Measurements from ENCODE around the gene GABRB2.
"Not testable (repeated sequence)": the region's sequence is repeated elsewhere in the genome, so short reads cannot be mapped to it uniquely, and the experiment has no call there.

Gene GABRB2

DNA sequence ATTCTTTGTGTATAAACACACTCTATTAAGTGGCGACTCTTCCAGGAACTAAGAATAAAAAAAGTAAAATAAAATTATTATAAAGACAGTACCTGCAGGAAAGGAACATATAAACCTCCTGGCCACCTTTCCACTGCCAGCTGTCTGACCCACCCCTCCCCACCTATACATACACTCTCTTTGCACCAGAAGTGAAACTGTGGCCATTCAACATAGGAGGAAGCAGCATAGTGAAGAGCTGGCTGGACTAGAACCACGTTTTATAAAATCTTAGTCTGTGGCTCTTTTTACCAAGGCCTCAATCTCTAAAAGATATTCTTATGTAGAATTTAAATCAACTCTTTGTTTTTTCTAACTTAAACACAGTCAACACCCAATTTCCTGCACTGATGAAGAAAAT, 289.6 kb downstream of the GABRB2 start:
- no peak for TF ChIP-seq EZH2phosphoT487 (conservative IDR thresholded peaks at IDR 0.05; ENCODE audit: low read length)
- TF ChIP-seq, protein P1, sequence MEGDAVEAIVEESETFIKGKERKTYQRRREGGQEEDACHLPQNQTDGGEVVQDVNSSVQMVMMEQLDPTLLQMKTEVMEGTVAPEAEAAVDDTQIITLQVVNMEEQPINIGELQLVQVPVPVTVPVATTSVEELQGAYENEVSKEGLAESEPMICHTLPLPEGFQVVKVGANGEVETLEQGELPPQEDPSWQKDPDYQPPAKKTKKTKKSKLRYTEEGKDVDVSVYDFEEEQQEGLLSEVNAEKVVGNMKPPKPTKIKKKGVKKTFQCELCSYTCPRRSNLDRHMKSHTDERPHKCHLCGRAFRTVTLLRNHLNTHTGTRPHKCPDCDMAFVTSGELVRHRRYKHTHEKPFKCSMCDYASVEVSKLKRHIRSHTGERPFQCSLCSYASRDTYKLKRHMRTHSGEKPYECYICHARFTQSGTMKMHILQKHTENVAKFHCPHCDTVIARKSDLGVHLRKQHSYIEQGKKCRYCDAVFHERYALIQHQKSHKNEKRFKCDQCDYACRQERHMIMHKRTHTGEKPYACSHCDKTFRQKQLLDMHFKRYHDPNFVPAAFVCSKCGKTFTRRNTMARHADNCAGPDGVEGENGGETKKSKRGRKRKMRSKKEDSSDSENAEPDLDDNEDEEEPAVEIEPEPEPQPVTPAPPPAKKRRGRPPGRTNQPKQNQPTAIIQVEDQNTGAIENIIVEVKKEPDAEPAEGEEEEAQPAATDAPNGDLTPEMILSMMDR (IDR thresholded peaks at IDR 0.05; ENCODE audit: insufficient read depth, low read length, poor library complexity, severe bottlenecking) = no peak
- no peaks in the 10 kb centered on the region for H4K20me1 ChIP-seq (ENCODE audit: low read depth, low read length)

DNA sequence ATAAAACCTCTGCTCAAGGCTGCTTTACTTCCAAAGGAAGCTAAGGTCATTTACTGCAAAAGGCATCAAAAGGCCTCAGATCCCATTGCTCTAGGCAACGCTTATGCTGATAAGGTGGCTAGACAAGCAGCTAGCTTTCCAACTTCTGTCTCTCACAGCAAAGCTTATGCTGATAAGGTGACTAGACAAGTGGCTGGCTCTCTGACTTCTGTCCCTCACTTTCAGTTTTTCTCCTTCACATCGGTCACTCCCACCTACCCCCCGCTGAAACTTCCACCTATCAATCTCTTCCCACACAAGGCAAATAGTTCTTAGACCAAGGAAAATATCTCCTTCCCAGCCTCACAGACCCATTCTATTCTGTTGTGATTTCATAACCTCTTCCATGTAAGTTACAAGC, 293.6 kb downstream of the GABRB2 start:
- H4K20me1 ChIP-seq (ENCODE audit: low read depth, low read length); H3K9ac ChIP-seq (ENCODE audit: low read length); H3K4me3 ChIP-seq (ENCODE audit: insufficient read depth, low read length, poor library complexity, severe bottlenecking); H3K9me3 ChIP-seq (ENCODE audit: insufficient read depth, low read length); H3K9me2 ChIP-seq (replicated peaks; ENCODE audit: insufficient read depth, low read length); H3K4me2 ChIP-seq (ENCODE audit: low read depth, low read length, poor library complexity, severe bottlenecking); H3K79me2 ChIP-seq (ENCODE audit: insufficient read depth, low read length); H3F3A ChIP-seq (ENCODE audit: insufficient read depth); H3K27ac ChIP-seq (ENCODE audit: low read depth, low read length); H2AFZ ChIP-seq (ENCODE audit: low read depth, low read length, severe bottlenecking); H3K27me3 ChIP-seq (ENCODE audit: low read length); H3K36me3 ChIP-seq (ENCODE audit: low read length): not testable (repeated sequence)

More for the DNA sequence above, 289.6 kb downstream of the GABRB2 start:
- H3F3A ChIP-seq (ENCODE audit: insufficient read depth) = no peaks in the 10 kb centered on the region
- H3K79me2 ChIP-seq (ENCODE audit: insufficient read depth, low read length) = no peaks in the 10 kb centered on the region
- H3K9me3 ChIP-seq (ENCODE audit: insufficient read depth, low read length) = no peaks in the 10 kb centered on the region
- no peak overlapping the region for H3K4me3 ChIP-seq (ENCODE audit: insufficient read depth, low read length, poor library complexity, severe bottlenecking)
- H3K4me2 ChIP-seq (ENCODE audit: low read depth, low read length, poor library complexity, severe bottlenecking) = no peak overlapping the region
- H3K27me3 ChIP-seq (ENCODE audit: low read length) = no peaks in the 10 kb centered on the region
- no peaks in the 10 kb centered on the region for H3K9me2 ChIP-seq (replicated peaks; ENCODE audit: insufficient read depth, low read length)
- no peaks in the 10 kb centered on the region for H3K36me3 ChIP-seq (ENCODE audit: low read length)
- H2AFZ ChIP-seq (ENCODE audit: low read depth, low read length, severe bottlenecking) = no peak overlapping the region
- no peak overlapping the region for H3K27ac ChIP-seq (ENCODE audit: low read depth, low read length)
- no peak overlapping the region for H3K9ac ChIP-seq (ENCODE audit: low read length)

- Histone ChIP-seq H3F3A (ENCODE audit: insufficient read depth) (no peaks in the 10 kb centered on the region), H3K27me3 (ENCODE audit: low read length) (no peaks in the 10 kb centered on the region), H3K9me2 (replicated peaks; ENCODE audit: insufficient read depth, low read length) (no peaks in the 10 kb centered on the region), H3K4me2 (ENCODE audit: low read depth, low read length, poor library complexity, severe bottlenecking) (no peak overlapping the region), H3K4me3 (ENCODE audit: insufficient read depth, low read length, poor library complexity, severe bottlenecking) (no peak overlapping the region), H3K27ac (ENCODE audit: low read depth, low read length) (no peak overlapping the region), H3K79me2 (ENCODE audit: insufficient read depth, low read length) (no peaks in the 10 kb centered on the region), H3K9ac (ENCODE audit: low read length) (no peak overlapping the region), H3K36me3 (ENCODE audit: low read length) (no peaks in the 10 kb centered on the region), H4K20me1 (ENCODE audit: low read depth, low read length) (no peaks in the 10 kb centered on the region), H2AFZ (ENCODE audit: low read depth, low read length, severe bottlenecking) (no peak overlapping the region), H3K9me3 (ENCODE audit: insufficient read depth, low read length) (no peaks in the 10 kb centered on the region)
- TF ChIP-seq, protein P1 (IDR thresholded peaks at IDR 0.05; ENCODE audit: insufficient read depth, low read length, poor library complexity, severe bottlenecking) = no peak
- no peak for TF ChIP-seq EZH2phosphoT487 (conservative IDR thresholded peaks at IDR 0.05; ENCODE audit: low read length)
Measured at GRCh38 chr5:161246749-161247148, 299.8 kb downstream of the GABRB2 start.

GRCh38 chr5:161245846-161246245, 300.7 kb downstream of the GABRB2 start:
- H3K4me3 ChIP-seq (ENCODE audit: insufficient read depth, low read length, poor library complexity, severe bottlenecking); H3K4me2 ChIP-seq (ENCODE audit: low read depth, low read length, poor library complexity, severe bottlenecking); H3K9ac ChIP-seq (ENCODE audit: low read length); H4K20me1 ChIP-seq (ENCODE audit: low read depth, low read length); H3K27ac ChIP-seq (ENCODE audit: low read depth, low read length); H3K9me3 ChIP-seq (ENCODE audit: insufficient read depth, low read length); H3K79me2 ChIP-seq (ENCODE audit: insufficient read depth, low read length); H3K36me3 ChIP-seq (ENCODE audit: low read length); H3K27me3 ChIP-seq (ENCODE audit: low read length); H3K9me2 ChIP-seq (replicated peaks; ENCODE audit: insufficient read depth, low read length); H3F3A ChIP-seq (ENCODE audit: insufficient read depth); H2AFZ ChIP-seq (ENCODE audit: low read depth, low read length, severe bottlenecking): not testable (repeated sequence)

All from SU-DHL-6 (cell line).